Neuron (in vitro differentiated cells): ENCODE results near the gene MYO1A.

Source experiments
- H2AFZ ChIP-seq: one replicate; pipeline ENCODE4 v1.6.1; 2013; ENCODE audit warnings: low read depth, mild to moderate bottlenecking, inconsistent platforms, low read length, moderate library complexity
- H3K27me3 ChIP-seq: one replicate; pipeline ENCODE4 v1.6.1; 2013; ENCODE audit warnings: low read length; ENCODE audit not compliant: insufficient read depth
- H3K36me3 ChIP-seq: one replicate; pipeline ENCODE4 v1.6.1; 2013; ENCODE audit warnings: low read length; ENCODE audit not compliant: insufficient read depth
- H3K4me1 ChIP-seq: one replicate; pipeline ENCODE4 v1.6.1; 2013; ENCODE audit warnings: low read length; ENCODE audit not compliant: insufficient read depth
- H3K4me3 ChIP-seq: 2 replicates; pipeline ENCODE4 v1.5.1; 2013; ENCODE audit warnings: mild to moderate bottlenecking, low read length, moderate library complexity
- H3K9me3 ChIP-seq: one replicate; pipeline ENCODE4 v1.6.1; 2013; ENCODE audit warnings: low read length

MYO1A gene

GRCh38 chr12:57049890-57050289 is at the start of gene MYO1A:
TSS of gene MYO1A (minus strand) at chr12:57050129. CDS start at chr12:57048323, 1,806 bp downstream.
- Histone ChIP-seq H3K36me3 (no peaks in the 10 kb centered on the region), H3K9me3 (no peaks in the 10 kb centered on the region)

GRCh38 chr12:57099047-57099714 is 49.3 kb upstream of the MYO1A start:
- no peaks in the 10 kb centered on the region for H3K27me3 ChIP-seq
- no peaks in the 10 kb centered on the region for H3K9me3 ChIP-seq
- peaks cover 16% of the 10 kb centered on the region for H3K4me1 ChIP-seq
- peaks cover 33% of the 10 kb centered on the region for H3K36me3 ChIP-seq
- H2AFZ ChIP-seq, result no peak overlapping the region
- H3K4me3 ChIP-seq, result no peak overlapping the region

More at GRCh38 chr12:57049890-57050289, at the start of gene MYO1A:
- Histone ChIP-seq H2AFZ (no peak within 1 kb of the TSS), H3K4me1 (no peaks in the 10 kb centered on the region), H3K4me3 (no peak within 1 kb of the TSS), H3K27me3 (no peaks in the 10 kb centered on the region)

GRCh38 chr12:57098546-57098945 is 48.6 kb upstream of the MYO1A start:
- Histone ChIP-seq H3K27me3 (no peaks in the 10 kb centered on the region), H3K4me1 (peaks cover 21% of the 10 kb centered on the region), H3K9me3 (no peaks in the 10 kb centered on the region), H3K4me3 (no peak overlapping the region), H3K36me3 (peaks cover 30% of the 10 kb centered on the region), H2AFZ (no peak overlapping the region)

GRCh38 chr12:57097554-57097835 is 47.6 kb upstream of the MYO1A start:
- Histone ChIP-seq H3K27me3 (no peaks in the 10 kb centered on the region), H3K4me1 (peaks cover 26% of the 10 kb centered on the region), H2AFZ (no peak overlapping the region), H3K9me3 (no peaks in the 10 kb centered on the region), H3K4me3 (no peak overlapping the region), H3K36me3 (peaks cover 34% of the 10 kb centered on the region)

- Histone ChIP-seq H3K9me3 (no peaks in the 10 kb centered on the region), H3K27me3 (no peaks in the 10 kb centered on the region), H3K36me3 (peaks cover 40% of the 10 kb centered on the region), H2AFZ (no peak overlapping the region), H3K4me3 (no peak overlapping the region), H3K4me1 (peaks cover 24% of the 10 kb centered on the region)
These were observed 47.0 kb upstream of the MYO1A start for GRCh38 chr12:57096748-57097553.

GRCh38 chr12:57096099-57096572 is 46.2 kb upstream of the MYO1A start:
- no peaks in the 10 kb centered on the region for H3K9me3 ChIP-seq
- H3K4me1 ChIP-seq, result peaks cover 26% of the 10 kb centered on the region
- H3K4me3 ChIP-seq, result no peak overlapping the region
- no peak overlapping the region for H2AFZ ChIP-seq
- peaks cover 48% of the 10 kb centered on the region for H3K36me3 ChIP-seq
- no peaks in the 10 kb centered on the region for H3K27me3 ChIP-seq

GRCh38 chr12:57095440-57095839 is 45.5 kb upstream of the MYO1A start:
- Histone ChIP-seq H3K4me1 (peaks cover 33% of the 10 kb centered on the region), H2AFZ (no peak overlapping the region), H3K36me3 (peaks cover 51% of the 10 kb centered on the region), H3K27me3 (no peaks in the 10 kb centered on the region), H3K4me3 (no peak overlapping the region), H3K9me3 (no peaks in the 10 kb centered on the region)

GRCh38 chr12:57094208-57095160 is 44.6 kb upstream of the MYO1A start:
- peaks cover 34% of the 10 kb centered on the region for H3K4me1 ChIP-seq
- no peaks in the 10 kb centered on the region for H3K9me3 ChIP-seq
- peaks cover 47% of the 10 kb centered on the region for H3K36me3 ChIP-seq
- H3K27me3 ChIP-seq, result no peaks in the 10 kb centered on the region
- no peak overlapping the region for H3K4me3 ChIP-seq
- H2AFZ ChIP-seq, result no peak overlapping the region

GRCh38 chr12:57093415-57094207 is 43.7 kb upstream of the MYO1A start:
- Histone ChIP-seq H2AFZ (no peak overlapping the region), H3K9me3 (no peaks in the 10 kb centered on the region), H3K4me1 (peaks cover 34% of the 10 kb centered on the region), H3K4me3 (no peak overlapping the region), H3K36me3 (peaks cover 47% of the 10 kb centered on the region), H3K27me3 (no peaks in the 10 kb centered on the region)

- H3K4me3 ChIP-seq, result no peak overlapping the region
- peaks cover 39% of the 10 kb centered on the region for H3K4me1 ChIP-seq
- no peak overlapping the region for H2AFZ ChIP-seq
- no peaks in the 10 kb centered on the region for H3K27me3 ChIP-seq
- H3K36me3 ChIP-seq, result peaks cover 47% of the 10 kb centered on the region
- H3K9me3 ChIP-seq, result no peaks in the 10 kb centered on the region
These were observed 43.0 kb upstream of the MYO1A start for GRCh38 chr12:57092876-57093414.

- Histone ChIP-seq H3K36me3 (peaks cover 47% of the 10 kb centered on the region), H2AFZ (no peak overlapping the region), H3K9me3 (no peaks in the 10 kb centered on the region), H3K27me3 (no peaks in the 10 kb centered on the region), H3K4me1 (peaks cover 41% of the 10 kb centered on the region), H3K4me3 (no peak overlapping the region)
These were observed 42.6 kb upstream of the MYO1A start for GRCh38 chr12:57092529-57092862.
